K562 (cell line): ENCODE results near the gene IRF1. TPM values are rescaled to one million over a fixed set of nuclear protein-coding genes. Genes with fewer than 3 reads are reported as not detected.

ENCODE experiments used
- ATF7 ChIP-seq: fragments of 450-650 bp; IDR thresholded peaks from 2 replicates; pipeline ENCODE4 v1.7.1; 2014; ENCODE audit warnings: mild to moderate bottlenecking, moderate library complexity
- C11orf30 ChIP-seq: fragments of 450-650 bp; IDR thresholded peaks from 2 replicates; pipeline ENCODE4 v1.6.1; 2016; ENCODE audit warnings: low read depth, mild to moderate bottlenecking
- CUX1 ChIP-seq: fragments of 200-800 bp; sonication (Bioruptor generic); IDR thresholded peaks from 2 replicates; pipeline ENCODE4 v1.6.1; 2016; ENCODE audit warnings: missing genetic modification characterization, missing compliant biosample characterization
- CXXC5 ChIP-seq: fragments of 250-450 bp; sonication (Bioruptor Pico); IDR thresholded peaks from 2 replicates; pipeline ENCODE4 v1.8.0; 2022; ENCODE audit warnings: inconsistent platforms, mild to moderate bottlenecking, moderate library complexity
- DDX20 ChIP-seq: fragments of 450-650 bp; IDR thresholded peaks from 2 replicates; pipeline ENCODE4 v1.6.1; 2016; ENCODE audit warnings: missing genetic modification characterization, low read depth, mild to moderate bottlenecking, missing compliant biosample characterization, moderate library complexity
- ELK3 ChIP-seq: fragments of 450-650 bp; formaldehyde crosslinking; IDR thresholded peaks from 2 replicates; pipeline ENCODE4 v1.4.0; 2020; ENCODE audit warnings: mild to moderate bottlenecking
- EZH2 ChIP-seq: IDR thresholded peaks from 2 replicates; pipeline ENCODE4 v1.6.1; 2012; ENCODE audit warnings: low read depth, mild to moderate bottlenecking, inconsistent platforms, low read length, borderline replicate concordance
- FOXM1 ChIP-seq, 2 experiments: fragments of 450-650 bp in 1 of 2; sonication (generic) in 1 of 2; formaldehyde crosslinking in 1 of 2; IDR thresholded peaks; 2 replicates each; pipeline versions ENCODE4 v1.6.1 to v1.9.0; 2017 to 2022; ENCODE audit warnings: low read depth in 2 of 2, mild to moderate bottlenecking in 2 of 2, missing genetic modification reagents in 1 of 2, moderate library complexity in 1 of 2
- GATA2 ChIP-seq: sonication (generic); formaldehyde crosslinking; IDR thresholded peaks from 2 replicates; pipeline ENCODE4 v1.4.0; 2020; ENCODE audit warnings: mild to moderate bottlenecking, missing genetic modification reagents
- HDAC3 ChIP-seq: fragments of 450-650 bp; IDR thresholded peaks from 2 replicates; pipeline ENCODE4 v1.6.1; 2018; ENCODE audit warnings: borderline replicate concordance, mild to moderate bottlenecking, moderate library complexity; ENCODE audit not compliant: partially characterized antibody
- HDGF ChIP-seq: fragments of 450-650 bp; IDR thresholded peaks from 2 replicates; pipeline ENCODE4 v1.6.1; 2016
- HLTF ChIP-seq: fragments of 450-650 bp; IDR thresholded peaks from 2 replicates; pipeline ENCODE4 v1.6.1; 2016
- IRF1 ChIP-seq: sonication (generic); formaldehyde crosslinking; IDR thresholded peaks from 2 replicates; pipeline ENCODE4 v1.8.0; 2022; ENCODE audit warnings: missing genetic modification reagents, mild to moderate bottlenecking, borderline replicate concordance
- LEF1 ChIP-seq: fragments of 450-650 bp; IDR thresholded peaks from 2 replicates; pipeline ENCODE4 v1.6.1; 2016; ENCODE audit warnings: mild to moderate bottlenecking
- NFIX ChIP-seq: fragments of 250-450 bp; sonication (Bioruptor Pico); IDR thresholded peaks from 2 replicates; pipeline ENCODE4 v1.4.0; 2020; ENCODE audit warnings: low read depth, mild to moderate bottlenecking, moderate library complexity
- RBM22 ChIP-seq: fragments of 200-400 bp; formaldehyde crosslinking; IDR thresholded peaks from 2 replicates; pipeline ENCODE4 v1.6.1; 2018; ENCODE audit warnings: low read length, low read depth; ENCODE audit not compliant: poor library complexity, severe bottlenecking
- SMARCA4 ChIP-seq: fragments of 450-650 bp; IDR thresholded peaks from 2 replicates; pipeline ENCODE4 v1.6.1; 2016
- TARDBP ChIP-seq: fragments of 450-650 bp; IDR thresholded peaks from 2 replicates; pipeline ENCODE4 v1.6.1; 2016
- USF2 ChIP-seq: sonication (generic); formaldehyde crosslinking; IDR thresholded peaks from 2 replicates; pipeline ENCODE4 v1.5.0; 2020; ENCODE audit warnings: missing genetic modification reagents
- ZBTB1 ChIP-seq: sonication (generic); formaldehyde crosslinking; IDR thresholded peaks from 2 replicates; pipeline ENCODE4 v1.8.1; 2023; ENCODE audit warnings: missing genetic modification reagents, low read depth, mild to moderate bottlenecking, borderline replicate concordance
- polyA plus RNA-seq, 8 experiments: library from polyadenylated mRNA; depleted of rRNA in 4 of 8; stranded (reverse) in 5 of 8; unstranded in 3 of 8; fragments of >200 nt; fragmentation: Nextera tagmentation in 2 of 8; fragmentation: Illumina TruSeq in 1 of 8; extraction: Ambion mirVana in 2 of 8; extraction: Trizol in 1 of 8; gene quantifications; 2 replicates each; pipeline versions ENCODE4 v1.2.1 to v1.2.3, GENCODE V29; 2011 to 2014; ENCODE audit warnings: inconsistent platforms in 1 of 8, missing spikeins in 1 of 8
- total RNA-seq, 7 experiments: library from RNA; depleted of rRNA in 6 of 7; stranded (reverse); fragments of >200 nt in 6 of 7; fragmentation: Illumina TruSeq in 2 of 7; extraction: Trizol in 2 of 7; gene quantifications; 2 replicates each; pipeline versions ENCODE4 v1.2.1 to v1.2.3, GENCODE V29; 2011 to 2021; ENCODE audit warnings: low replicate concordance in 1 of 7

IRF1 gene
- total and polyA plus RNA-seq, 9 of the 15 experiments (the other 6 are each of a cell fraction or from before 2014, with no cell fraction given): 1.1 to 12.3 (median 5.9) TPM

GRCh38 chr5:132496631-132497487 lies 6.3 kb upstream of the IRF1 start (continued):
- TF ChIP-seq CUX1 (CRISPR knock-in tag) (no peak), CXXC5 (CRISPR knock-in tag) (peak; percentile 80), HLTF (no peak), ATF7 (peak; percentile 54; the same call in 1 of the 2 replicates), SMARCA4 (no peak), NFIX (CRISPR knock-in tag) (no peak), RBM22 (no peak), ZBTB1 (CRISPR knock-in tag) (no peak), FOXM1 (IDR thresholded peaks at IDR 0.05; ENCODE audit: low read depth) (no peak), FOXM1 (CRISPR knock-in tag; IDR thresholded peaks at IDR 0.05; ENCODE audit: low read depth) (no peak), USF2 (no peak), ELK3 (no peak), TARDBP (no peak), DDX20 (tag) (no peak), GATA2 (no peak), HDGF (0 out of 2 replicates have a peak, but pooled peaks have one; percentile 1), EZH2 (no peak), C11orf30 (no peak), LEF1 (no peak), IRF1 (CRISPR knock-in tag) (no peak), HDAC3 (no peak)
